Measurements from ENCODE around the gene PLA2G4D. TPM values are rescaled to one million over a fixed set of nuclear protein-coding genes. Genes with fewer than 3 reads are reported as not detected.

PLA2G4D gene
- total RNA-seq, 1 experiment from 2014 or later: not detected

DNA sequence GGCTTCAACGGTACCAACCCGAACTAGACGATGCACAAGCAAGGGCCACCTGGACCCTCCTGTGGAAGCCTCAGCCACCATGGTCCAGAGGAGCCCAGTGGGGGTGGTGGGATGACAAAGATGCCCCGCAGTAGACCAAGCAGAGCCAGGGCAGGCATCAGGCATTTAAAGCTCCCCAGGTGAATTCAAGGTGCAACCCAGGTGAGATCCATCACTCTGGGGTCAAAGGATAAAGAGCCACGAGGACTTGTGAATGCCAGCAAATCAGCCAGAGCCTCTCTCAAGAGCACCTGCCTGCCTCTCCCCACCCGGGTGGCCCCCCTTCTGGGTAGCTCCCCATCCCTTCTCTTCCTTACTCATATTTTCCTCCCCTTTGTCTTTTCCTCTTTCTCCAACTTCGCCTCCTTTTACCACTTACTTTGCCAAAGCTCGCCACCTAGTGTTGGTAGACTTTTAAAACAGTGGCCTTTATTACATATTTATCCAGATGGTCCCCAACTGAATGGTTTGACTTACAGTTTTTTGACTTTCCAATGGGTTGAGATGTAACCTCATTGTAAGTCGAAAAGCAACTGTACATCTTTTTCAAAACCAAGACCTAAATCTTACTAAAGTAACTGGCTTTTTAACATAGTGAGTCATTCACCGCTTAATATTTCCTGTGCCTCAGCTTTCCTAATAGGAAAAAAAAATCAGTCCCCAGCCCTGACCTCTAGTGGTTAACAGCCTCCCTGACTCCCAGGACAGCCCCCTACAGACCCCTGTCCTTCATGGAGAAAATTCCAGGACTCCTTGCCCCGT, 43.3 kb upstream of the PLA2G4D start:
- intact Hi-C loops (cut with micrococcal nuclease; ENCODE audit: unreplicated experiment): loop anchor here (1.0 to 5.0 kb wide), 3 partner anchors 55 to 150 kb away; no protein-coding TSS in a partner anchor
- Mint-ChIP-seq H3K27ac (ENCODE audit: unreplicated experiment) (no peak overlapping the region), H3K9me3 (ENCODE audit: low read depth, unreplicated experiment) (peaks cover 3% of the 10 kb centered on the region), H3K4me1 (ENCODE audit: low read depth, unreplicated experiment) (no peaks in the 10 kb centered on the region), H3K36me3 (ENCODE audit: insufficient read depth, unreplicated experiment) (no peaks in the 10 kb centered on the region), H3K27me3 (ENCODE audit: unreplicated experiment) (peaks cover 28% of the 10 kb centered on the region), H3K4me3 (ENCODE audit: low read depth, unreplicated experiment) (no peak overlapping the region)
- TF ChIP-seq, protein P1, sequence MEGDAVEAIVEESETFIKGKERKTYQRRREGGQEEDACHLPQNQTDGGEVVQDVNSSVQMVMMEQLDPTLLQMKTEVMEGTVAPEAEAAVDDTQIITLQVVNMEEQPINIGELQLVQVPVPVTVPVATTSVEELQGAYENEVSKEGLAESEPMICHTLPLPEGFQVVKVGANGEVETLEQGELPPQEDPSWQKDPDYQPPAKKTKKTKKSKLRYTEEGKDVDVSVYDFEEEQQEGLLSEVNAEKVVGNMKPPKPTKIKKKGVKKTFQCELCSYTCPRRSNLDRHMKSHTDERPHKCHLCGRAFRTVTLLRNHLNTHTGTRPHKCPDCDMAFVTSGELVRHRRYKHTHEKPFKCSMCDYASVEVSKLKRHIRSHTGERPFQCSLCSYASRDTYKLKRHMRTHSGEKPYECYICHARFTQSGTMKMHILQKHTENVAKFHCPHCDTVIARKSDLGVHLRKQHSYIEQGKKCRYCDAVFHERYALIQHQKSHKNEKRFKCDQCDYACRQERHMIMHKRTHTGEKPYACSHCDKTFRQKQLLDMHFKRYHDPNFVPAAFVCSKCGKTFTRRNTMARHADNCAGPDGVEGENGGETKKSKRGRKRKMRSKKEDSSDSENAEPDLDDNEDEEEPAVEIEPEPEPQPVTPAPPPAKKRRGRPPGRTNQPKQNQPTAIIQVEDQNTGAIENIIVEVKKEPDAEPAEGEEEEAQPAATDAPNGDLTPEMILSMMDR (IDR thresholded peaks at IDR 0.05; ENCODE audit: unreplicated experiment): no peak
- CTCF ChIA-PET: interaction anchor here (1.4 kb wide), 1 partner anchor 72 kb away, joined by 3 read pairs; no protein-coding TSS in a partner anchor
- BruUV-seq (replicated peaks): no TSS peak
- DNase-seq: peak; percentile 13

DNA sequence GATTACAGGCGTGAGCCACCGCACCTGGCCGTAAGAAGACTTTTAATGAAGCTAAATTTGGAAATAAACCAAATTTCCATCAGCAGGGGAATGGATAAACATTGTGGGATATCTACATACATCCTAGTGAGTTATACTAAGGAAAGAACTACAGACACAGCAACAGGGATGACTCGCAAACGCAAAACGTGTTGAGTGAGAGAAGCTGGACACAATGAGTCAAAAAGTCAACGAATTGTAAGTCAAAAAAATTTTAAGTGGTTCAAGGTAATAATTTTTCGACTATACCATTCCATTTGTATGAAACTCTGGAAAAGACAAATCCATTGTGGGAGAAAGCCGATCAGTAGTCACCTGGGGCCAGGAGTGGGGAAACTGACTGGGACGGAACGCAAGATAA, 42.2 kb upstream of the PLA2G4D start:
- TF ChIP-seq, protein P1 (IDR thresholded peaks at IDR 0.05; ENCODE audit: unreplicated experiment): no peak
- intact Hi-C loops (cut with micrococcal nuclease; ENCODE audit: unreplicated experiment): loop anchor here (5.0 kb wide), 2 partner anchors 54 to 149 kb away; no protein-coding TSS in a partner anchor

DNA sequence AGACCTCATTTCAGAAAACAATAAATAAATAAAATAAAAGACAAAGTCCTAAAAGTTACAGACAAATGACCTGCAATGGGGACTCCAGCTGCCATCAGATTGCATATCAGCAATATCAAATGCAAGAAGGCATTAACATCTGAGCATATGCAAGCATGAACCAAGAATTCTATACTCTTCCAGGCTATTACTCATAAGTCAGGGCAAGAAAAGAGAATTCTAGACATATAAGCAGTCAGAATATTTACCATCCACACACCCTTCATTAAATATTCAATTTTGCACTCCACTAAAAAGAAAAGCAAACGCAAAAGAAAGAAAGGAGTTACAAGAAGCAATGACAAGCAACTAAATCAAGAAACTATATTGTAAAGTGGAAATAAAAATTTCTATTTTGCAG, 41.0 kb upstream of the PLA2G4D start:
- Mint-ChIP-seq H3K4me1 (ENCODE audit: low read depth, unreplicated experiment) (no peaks in the 10 kb centered on the region), H3K4me3 (ENCODE audit: low read depth, unreplicated experiment) (no peak overlapping the region), H3K36me3 (ENCODE audit: insufficient read depth, unreplicated experiment) (no peaks in the 10 kb centered on the region), H3K27me3 (ENCODE audit: unreplicated experiment) (peaks cover 36% of the 10 kb centered on the region), H3K27ac (ENCODE audit: unreplicated experiment) (no peak overlapping the region), H3K9me3 (ENCODE audit: low read depth, unreplicated experiment) (peaks cover 3% of the 10 kb centered on the region)
- TF ChIP-seq, protein P1 (IDR thresholded peaks at IDR 0.05; ENCODE audit: unreplicated experiment): no peak
- CTCF ChIA-PET: interaction anchor here (1.7 kb wide), 1 partner anchor 21 kb away, joined by 4 read pairs; the partner anchor contains the start of gene PLA2G4F
- no TSS peak for BruUV-seq (replicated peaks)
- DNase-seq: no peak
- intact Hi-C loops (cut with micrococcal nuclease; ENCODE audit: unreplicated experiment): loop anchor here (5.0 kb wide), 2 partner anchors 53 to 148 kb away; no protein-coding TSS in a partner anchor

More for the DNA sequence above, 42.2 kb upstream of the PLA2G4D start:
- peaks cover 3% of the 10 kb centered on the region for H3K9me3 Mint-ChIP-seq (ENCODE audit: low read depth, unreplicated experiment)
- H3K4me3 Mint-ChIP-seq (ENCODE audit: low read depth, unreplicated experiment): no peak overlapping the region
- BruUV-seq (replicated peaks): no TSS peak
- no peak overlapping the region for H3K27ac Mint-ChIP-seq (ENCODE audit: unreplicated experiment)
- no peaks in the 10 kb centered on the region for H3K4me1 Mint-ChIP-seq (ENCODE audit: low read depth, unreplicated experiment)
- no peak for DNase-seq
- H3K36me3 Mint-ChIP-seq (ENCODE audit: insufficient read depth, unreplicated experiment): no peaks in the 10 kb centered on the region
- CTCF ChIA-PET: no interaction called here
- H3K27me3 Mint-ChIP-seq (ENCODE audit: unreplicated experiment): peaks cover 28% of the 10 kb centered on the region

GRCh38 chr15:42134617-42135245, 40.4 kb upstream of the PLA2G4D start:
- no peak overlapping the region for H3K27ac Mint-ChIP-seq (ENCODE audit: unreplicated experiment)
- H3K36me3 Mint-ChIP-seq (ENCODE audit: insufficient read depth, unreplicated experiment): no peaks in the 10 kb centered on the region
- BruUV-seq (replicated peaks): no TSS peak
- intact Hi-C loops (cut with micrococcal nuclease; ENCODE audit: unreplicated experiment): loop anchor here (5.0 kb wide), 2 partner anchors 52 to 147 kb away; no protein-coding TSS in a partner anchor
- DNase-seq: no peak
- H3K4me3 Mint-ChIP-seq (ENCODE audit: low read depth, unreplicated experiment): no peak overlapping the region
- H3K9me3 Mint-ChIP-seq (ENCODE audit: low read depth, unreplicated experiment): peaks cover 3% of the 10 kb centered on the region
- TF ChIP-seq, protein P1 (IDR thresholded peaks at IDR 0.05; ENCODE audit: unreplicated experiment): no peak
- CTCF ChIA-PET: interaction anchor here (1.7 kb wide), 1 partner anchor 22 kb away, joined by 4 read pairs; the partner anchor contains the start of gene PLA2G4F
- H3K4me1 Mint-ChIP-seq (ENCODE audit: low read depth, unreplicated experiment): no peaks in the 10 kb centered on the region
- H3K27me3 Mint-ChIP-seq (ENCODE audit: unreplicated experiment): peaks cover 37% of the 10 kb centered on the region
